Measurements from ENCODE around the gene FAM83F.

- no peak for TF ChIP-seq YY1 (IDR thresholded peaks at IDR 0.05; ENCODE audit: insufficient read depth, insufficient read length)
- TF ChIP-seq ZNF274 (IDR thresholded peaks at IDR 0.05; ENCODE audit: low read depth, low read length), result no peak
Measured at GRCh38 chr22:40022536-40023240, 27.9 kb downstream of the FAM83F start.
